ENCODE measurements around the gene UTP15.

UTP15 gene

GRCh38 chr5:73564018-73564417 lies 1.5 kb upstream of the UTP15 start:
- no peak for DNase-seq (ENCODE audit: extremely low spot score, insufficient read length, low read depth)
- FAIRE-seq, result peak; percentile 21

GRCh38 chr5:73564675-73565074 lies 868 bp upstream of the UTP15 start:
- DNase-seq (ENCODE audit: extremely low spot score, insufficient read length, low read depth) (no peak), FAIRE-seq (no peak)

- DNase-seq (ENCODE audit: extremely low spot score, insufficient read length, low read depth) (no peak), FAIRE-seq (peak; percentile 33)
These were observed 515 bp downstream of the UTP15 start for GRCh38 chr5:73565969-73566547.

- DNase-seq (ENCODE audit: extremely low spot score, insufficient read length, low read depth), result no peak
- no peak for FAIRE-seq
These were observed 17.0 kb downstream of the UTP15 start for GRCh38 chr5:73582285-73583145.

GRCh38 chr5:73587923-73588322 lies 22.4 kb downstream of the UTP15 start:
- DNase-seq (ENCODE audit: extremely low spot score, insufficient read length, low read depth), result no peak
- FAIRE-seq, result peak; percentile 52

- peak; percentile 39 for DNase-seq (ENCODE audit: extremely low spot score, insufficient read length, low read depth)
- peak; percentile 86 for FAIRE-seq
These were observed 25.7 kb downstream of the UTP15 start for GRCh38 chr5:73591102-73591695.

- no peak for FAIRE-seq
- DNase-seq (ENCODE audit: extremely low spot score, insufficient read length, low read depth), result no peak
These were observed 26.4 kb downstream of the UTP15 start for GRCh38 chr5:73591698-73592501.

GRCh38 chr5:73592551-73592950 lies 27.0 kb downstream of the UTP15 start:
- FAIRE-seq (no peak), DNase-seq (ENCODE audit: extremely low spot score, insufficient read length, low read depth) (no peak)

GRCh38 chr5:73596705-73597328 lies 31.3 kb downstream of the UTP15 start:
- FAIRE-seq (peak; percentile 57), DNase-seq (ENCODE audit: extremely low spot score, insufficient read length, low read depth) (no peak)

GRCh38 chr5:73599380-73599779 lies 33.8 kb downstream of the UTP15 start:
- no peak for FAIRE-seq

GRCh38 chr5:73603998-73604397 lies 38.5 kb downstream of the UTP15 start:
- DNase-seq (ENCODE audit: extremely low spot score, insufficient read length, low read depth) (no peak), FAIRE-seq (no peak)

More at GRCh38 chr5:73599380-73599779, 33.8 kb downstream of the UTP15 start:
- no peak for DNase-seq (ENCODE audit: extremely low spot score, insufficient read length, low read depth)

GRCh38 chr5:73605223-73606087 lies 39.9 kb downstream of the UTP15 start:
- FAIRE-seq (no peak), DNase-seq (ENCODE audit: extremely low spot score, insufficient read length, low read depth) (no peak)

GRCh38 chr5:73606206-73606753 lies 40.7 kb downstream of the UTP15 start:
- no peak for FAIRE-seq
- no peak for DNase-seq (ENCODE audit: extremely low spot score, insufficient read length, low read depth)

- no peak for DNase-seq (ENCODE audit: extremely low spot score, insufficient read length, low read depth)
These were observed 41.7 kb downstream of the UTP15 start for GRCh38 chr5:73607228-73607627.

GRCh38 chr5:73612799-73613198 lies 47.3 kb downstream of the UTP15 start:
- FAIRE-seq (no peak), DNase-seq (ENCODE audit: extremely low spot score, insufficient read length, low read depth) (no peak)

More at GRCh38 chr5:73607228-73607627, 41.7 kb downstream of the UTP15 start:
- no peak for FAIRE-seq

- DNase-seq (ENCODE audit: extremely low spot score, insufficient read length, low read depth) (no peak), FAIRE-seq (no peak)
These were observed 49.5 kb downstream of the UTP15 start for GRCh38 chr5:73615085-73615484.

- no peak for FAIRE-seq
These were observed 50.4 kb downstream of the UTP15 start for GRCh38 chr5:73615947-73616346.

GRCh38 chr5:73617510-73618279 lies 52.2 kb downstream of the UTP15 start:
- no peak for DNase-seq (ENCODE audit: extremely low spot score, insufficient read length, low read depth)

More at GRCh38 chr5:73615947-73616346, 50.4 kb downstream of the UTP15 start:
- DNase-seq (ENCODE audit: extremely low spot score, insufficient read length, low read depth), result no peak

More at GRCh38 chr5:73617510-73618279, 52.2 kb downstream of the UTP15 start:
- FAIRE-seq, result peak; percentile 61
